ENCODE data around the gene ATP6V0E1.

- TF ChIP-seq REST (IDR thresholded peaks at IDR 0.05; ENCODE audit: low read depth) (no peak), CEBPB (IDR thresholded peaks at IDR 0.05; ENCODE audit: low read depth) (no peak), SIN3A (IDR thresholded peaks at IDR 0.05; ENCODE audit: low read depth) (no peak), EZH2 (IDR thresholded peaks at IDR 0.05) (no peak), CTCF (IDR thresholded peaks at IDR 0.05 in 2 of 3, conservative IDR thresholded peaks at IDR 0.05 in 1 of 3; ENCODE audit: borderline replicate concordance in 1 of 3, insufficient read depth in 1 of 3, low read depth in 2 of 3, low read length in 2 of 3) (no peak), EZH2phosphoT487 (IDR thresholded peaks at IDR 0.05; ENCODE audit: borderline replicate concordance) (no peak), RAD21 (IDR thresholded peaks at IDR 0.05; ENCODE audit: low read depth) (no peak), SP1 (IDR thresholded peaks at IDR 0.05; ENCODE audit: low read depth) (no peak), YY1 (IDR thresholded peaks at IDR 0.05; ENCODE audit: extremely low read depth, insufficient replicate concordance, low read depth, low read length) (no peak), POLR2A (IDR thresholded peaks at IDR 0.05; ENCODE audit: borderline replicate concordance, extremely low read depth, insufficient read depth, insufficient read length) (no peak), JUND (IDR thresholded peaks at IDR 0.05) (no peak), ZFX (IDR thresholded peaks at IDR 0.05) (no peak), EGR1 (IDR thresholded peaks at IDR 0.05; ENCODE audit: low read depth) (no peak)
Measured at GRCh38 chr5:173020154-173020581, 36.6 kb downstream of the ATP6V0E1 start.

All from HCT116 (cell line).